HepG2 (cell line): Measurements from ENCODE around the gene TARDBP. TPM values are rescaled to one million over a fixed set of nuclear protein-coding genes. Genes with fewer than 3 reads are reported as not detected.

Experiments
- DMAP1 ChIP-seq: IDR thresholded peaks from 2 replicates; pipeline ENCODE4 v1.6.1; 2016
- HBP1 ChIP-seq: IDR thresholded peaks from 2 replicates; pipeline ENCODE4 v1.6.1; 2016; ENCODE audit warnings: low read depth, control low read depth
- KDM1A ChIP-seq: IDR thresholded peaks from 2 replicates; pipeline ENCODE4 v1.6.1; 2016; ENCODE audit warnings: missing compliant biosample characterization
- NR3C1 ChIP-seq: sonication (generic); formaldehyde crosslinking; IDR thresholded peaks from 2 replicates; pipeline ENCODE4 v1.4.0; 2020; ENCODE audit warnings: missing genetic modification reagents
- POGZ ChIP-seq: sonication (generic); formaldehyde crosslinking; IDR thresholded peaks from 2 replicates; pipeline ENCODE4 v1.4.0; 2020; ENCODE audit warnings: mild to moderate bottlenecking, missing genetic modification reagents
- RFX5 ChIP-seq: IDR thresholded peaks from 2 replicates; pipeline ENCODE4 v1.6.1; 2011; ENCODE audit warnings: low read depth, low read length, improper control_type of control experiment
- SMARCC2 ChIP-seq: fragments of 450-650 bp; IDR thresholded peaks from 2 replicates; pipeline ENCODE4 v1.6.1; 2017; ENCODE audit warnings: antibody characterized with exemption, mild to moderate bottlenecking
- SMARCE1 ChIP-seq: fragments of 450-650 bp; IDR thresholded peaks from 2 replicates; pipeline ENCODE4 v1.6.1; 2017; ENCODE audit warnings: borderline replicate concordance
- SP5 ChIP-seq: IDR thresholded peaks from 2 replicates; pipeline ENCODE4 v1.6.1; 2016; ENCODE audit warnings: low read depth, borderline replicate concordance
- TCF7 ChIP-seq: sonication (generic); IDR thresholded peaks from 2 replicates; pipeline ENCODE4 v1.6.1; 2016; ENCODE audit warnings: antibody characterized with exemption, low read depth
- ZBED4 ChIP-seq: sonication (generic); formaldehyde crosslinking; IDR thresholded peaks from 2 replicates; pipeline ENCODE4 v1.4.0; 2020; ENCODE audit warnings: missing genetic modification reagents, borderline replicate concordance
- ZBTB8A ChIP-seq: sonication (generic); formaldehyde crosslinking; IDR thresholded peaks from 2 replicates; pipeline ENCODE4 v1.4.0; 2020; ENCODE audit warnings: mild to moderate bottlenecking, low read depth, missing genetic modification reagents, borderline replicate concordance
- ZNF3 ChIP-seq: IDR thresholded peaks from 2 replicates; pipeline ENCODE4 v1.7.0; 2017; ENCODE audit warnings: inconsistent platforms
- ZNF343 ChIP-seq: sonication (generic); formaldehyde crosslinking; IDR thresholded peaks from 2 replicates; pipeline ENCODE4 v1.4.0; 2020; ENCODE audit warnings: mild to moderate bottlenecking, missing genetic modification reagents
- ZNF362 ChIP-seq: sonication (generic); formaldehyde crosslinking; IDR thresholded peaks from 2 replicates; pipeline ENCODE4 v1.4.0; 2020; ENCODE audit warnings: missing genetic modification reagents, mild to moderate bottlenecking, borderline replicate concordance
- ZSCAN31 ChIP-seq: sonication (generic); formaldehyde crosslinking; IDR thresholded peaks from 2 replicates; pipeline ENCODE4 v1.5.0; 2020; ENCODE audit warnings: low read depth, mild to moderate bottlenecking, missing genetic modification reagents
- polyA plus RNA-seq, 8 experiments: library from polyadenylated mRNA; depleted of rRNA in 3 of 8; stranded (reverse) in 7 of 8; unstranded in 1 of 8; fragments of >200 nt; fragmentation: Illumina TruSeq in 4 of 8; extraction: Trizol in 4 of 8; gene quantifications; 2 replicates each; pipeline versions ENCODE4 v1.2.1 to v1.2.3, GENCODE V29; 2011 to 2016; ENCODE audit warnings: low read depth in 4 of 8, missing spikeins in 1 of 8, mixed read lengths in 1 of 8; ENCODE audit not compliant: insufficient read depth in 1 of 8
- total RNA-seq, 5 experiments: library from RNA; depleted of rRNA; stranded (reverse); fragments of >200 nt; fragmentation: Illumina TruSeq; extraction: Trizol; gene quantifications; 2 replicates each; pipeline ENCODE4 v1.2.3, GENCODE V29; 2016; ENCODE audit warnings: low read depth in 1 of 5
- TF ChIP-seq, protein P1 (sequence below): sonication (generic); formaldehyde crosslinking; IDR thresholded peaks from 2 replicates; pipeline ENCODE4 v1.4.0; 2020; ENCODE audit warnings: low read depth, mild to moderate bottlenecking, missing genetic modification reagents
- TF ChIP-seq, protein P2 (sequence below): fragments of 450-650 bp; IDR thresholded peaks from 2 replicates; pipeline ENCODE4 v1.6.1; 2017; ENCODE audit warnings: mild to moderate bottlenecking

Gene TARDBP
- total and polyA plus RNA-seq, 2 of the 13 experiments (the other 11 are each of a cell fraction or from before 2014, with no cell fraction given), result 62.4 to 93.0 TPM

DNA sequence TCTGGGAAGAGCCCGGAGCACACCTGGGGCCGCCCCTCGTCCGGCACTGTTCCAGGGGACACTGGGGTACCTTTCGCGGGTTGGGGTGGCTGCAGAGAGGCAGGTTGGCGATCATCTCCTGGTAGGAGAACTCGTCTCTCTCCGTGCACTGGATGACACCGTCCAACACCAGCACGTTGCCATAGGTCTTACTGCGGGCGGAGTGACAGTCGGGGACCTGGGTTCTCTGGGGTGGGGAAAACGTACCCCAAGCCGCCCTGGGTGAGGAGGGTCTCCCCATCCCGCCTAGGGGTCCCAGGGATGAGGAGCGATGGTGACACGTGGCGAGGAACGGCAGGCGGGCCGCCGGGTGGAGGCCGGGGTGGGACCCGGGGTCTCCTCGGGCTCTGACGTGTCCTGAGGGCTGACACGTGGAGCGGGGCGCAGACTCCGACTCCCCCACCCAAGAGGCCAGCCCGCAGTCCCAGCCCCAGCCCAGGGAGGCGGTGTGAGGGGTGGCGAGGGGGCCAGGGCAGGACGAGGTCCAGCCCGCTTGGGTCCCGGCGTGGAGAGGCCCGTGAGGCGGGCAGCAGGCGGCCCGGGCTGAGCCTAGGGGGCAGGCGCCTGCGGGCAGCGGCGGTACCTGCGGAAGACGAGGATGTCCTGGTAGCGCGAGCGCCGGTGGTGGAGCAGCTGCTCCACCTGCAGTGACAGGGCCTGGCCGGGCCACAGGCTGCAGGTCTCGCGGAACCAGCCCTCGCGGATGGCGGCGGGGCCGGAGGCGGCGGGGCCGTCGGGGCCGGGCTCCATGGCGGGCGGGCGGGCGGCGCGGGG, 46.9 kb downstream of the TARDBP start (continued):
- TF ChIP-seq ZBED4, result no peak
- TF ChIP-seq ZNF343 (CRISPR knock-in tag), result no peak
- no peak for TF ChIP-seq ZNF362 (CRISPR knock-in tag)
- TF ChIP-seq, protein P1, sequence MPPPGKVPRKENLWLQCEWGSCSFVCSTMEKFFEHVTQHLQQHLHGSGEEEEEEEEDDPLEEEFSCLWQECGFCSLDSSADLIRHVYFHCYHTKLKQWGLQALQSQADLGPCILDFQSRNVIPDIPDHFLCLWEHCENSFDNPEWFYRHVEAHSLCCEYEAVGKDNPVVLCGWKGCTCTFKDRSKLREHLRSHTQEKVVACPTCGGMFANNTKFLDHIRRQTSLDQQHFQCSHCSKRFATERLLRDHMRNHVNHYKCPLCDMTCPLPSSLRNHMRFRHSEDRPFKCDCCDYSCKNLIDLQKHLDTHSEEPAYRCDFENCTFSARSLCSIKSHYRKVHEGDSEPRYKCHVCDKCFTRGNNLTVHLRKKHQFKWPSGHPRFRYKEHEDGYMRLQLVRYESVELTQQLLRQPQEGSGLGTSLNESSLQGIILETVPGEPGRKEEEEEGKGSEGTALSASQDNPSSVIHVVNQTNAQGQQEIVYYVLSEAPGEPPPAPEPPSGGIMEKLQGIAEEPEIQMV (CRISPR knock-in tag), result no peak
- TF ChIP-seq ZNF3 (CRISPR knock-in tag), result no peak
- TF ChIP-seq SMARCE1, result no peak
- TF ChIP-seq ZSCAN31 (CRISPR knock-in tag), result no peak
- no peak for TF ChIP-seq HBP1
- no peak for TF ChIP-seq SMARCC2
- TF ChIP-seq, protein P2, sequence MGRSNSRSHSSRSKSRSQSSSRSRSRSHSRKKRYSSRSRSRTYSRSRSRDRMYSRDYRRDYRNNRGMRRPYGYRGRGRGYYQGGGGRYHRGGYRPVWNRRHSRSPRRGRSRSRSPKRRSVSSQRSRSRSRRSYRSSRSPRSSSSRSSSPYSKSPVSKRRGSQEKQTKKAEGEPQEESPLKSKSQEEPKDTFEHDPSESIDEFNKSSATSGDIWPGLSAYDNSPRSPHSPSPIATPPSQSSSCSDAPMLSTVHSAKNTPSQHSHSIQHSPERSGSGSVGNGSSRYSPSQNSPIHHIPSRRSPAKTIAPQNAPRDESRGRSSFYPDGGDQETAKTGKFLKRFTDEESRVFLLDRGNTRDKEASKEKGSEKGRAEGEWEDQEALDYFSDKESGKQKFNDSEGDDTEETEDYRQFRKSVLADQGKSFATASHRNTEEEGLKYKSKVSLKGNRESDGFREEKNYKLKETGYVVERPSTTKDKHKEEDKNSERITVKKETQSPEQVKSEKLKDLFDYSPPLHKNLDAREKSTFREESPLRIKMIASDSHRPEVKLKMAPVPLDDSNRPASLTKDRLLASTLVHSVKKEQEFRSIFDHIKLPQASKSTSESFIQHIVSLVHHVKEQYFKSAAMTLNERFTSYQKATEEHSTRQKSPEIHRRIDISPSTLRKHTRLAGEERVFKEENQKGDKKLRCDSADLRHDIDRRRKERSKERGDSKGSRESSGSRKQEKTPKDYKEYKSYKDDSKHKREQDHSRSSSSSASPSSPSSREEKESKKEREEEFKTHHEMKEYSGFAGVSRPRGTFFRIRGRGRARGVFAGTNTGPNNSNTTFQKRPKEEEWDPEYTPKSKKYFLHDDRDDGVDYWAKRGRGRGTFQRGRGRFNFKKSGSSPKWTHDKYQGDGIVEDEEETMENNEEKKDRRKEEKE, result no peak
- TF ChIP-seq RFX5, result no peak
- no peak for TF ChIP-seq POGZ
- TF ChIP-seq ZBTB8A, result no peak
- peak; percentile 47 for TF ChIP-seq DMAP1 (CRISPR knock-in tag)
- no peak for TF ChIP-seq NR3C1 (CRISPR knock-in tag)
- no peak for TF ChIP-seq TCF7
- TF ChIP-seq SP5 (CRISPR knock-in tag), result no peak
- no peak for TF ChIP-seq KDM1A (CRISPR knock-in tag)
